IPS-18a (cell line): ENCODE data around the gene THSD7B.
A peak's percentile ranks its signal among the peaks of the same experiment; 100 is the strongest.

Source experiments
- H3K27ac ChIP-seq: one replicate; pipeline ENCODE4 v1.5.1; 2013; ENCODE audit warnings: low read length
- H3K27me3 ChIP-seq: one replicate; pipeline ENCODE4 v1.6.1; 2013; ENCODE audit warnings: mild to moderate bottlenecking, low read length; ENCODE audit not compliant: control insufficient read depth, insufficient read depth
- H3K36me3 ChIP-seq: one replicate; pipeline ENCODE4 v1.6.1; 2013; ENCODE audit warnings: low read depth, low read length; ENCODE audit not compliant: control insufficient read depth
- H3K4me1 ChIP-seq: one replicate; pipeline ENCODE4 v1.6.1; 2013; ENCODE audit warnings: low read depth, low read length; ENCODE audit not compliant: control insufficient read depth
- H3K4me3 ChIP-seq: one replicate; pipeline ENCODE4 v1.5.1; 2013; ENCODE audit warnings: low read length
- H3K9ac ChIP-seq: one replicate; pipeline ENCODE4 v1.6.1; 2013; ENCODE audit warnings: mild to moderate bottlenecking, low read length, moderate library complexity
- H3K9me3 ChIP-seq: one replicate; pipeline ENCODE4 v1.6.1; 2013; ENCODE audit warnings: low read depth, low read length; ENCODE audit not compliant: control insufficient read depth

Gene THSD7B

GRCh38 chr2:137206069-137206468, 440.7 kb downstream of the THSD7B start:
- Histone ChIP-seq H3K27ac (no peak overlapping the region), H3K9ac (no peak overlapping the region), H3K9me3 (no peaks in the 10 kb centered on the region), H3K4me3 (no peak overlapping the region), H3K36me3 (no peaks in the 10 kb centered on the region), H3K27me3 (no peaks in the 10 kb centered on the region), H3K4me1 (peaks cover 19% of the 10 kb centered on the region)

- Histone ChIP-seq H3K36me3 (no peaks in the 10 kb centered on the region), H3K27ac (no peak overlapping the region), H3K4me3 (peak overlapping the region; percentile 5), H3K4me1 (peaks cover 19% of the 10 kb centered on the region), H3K27me3 (no peaks in the 10 kb centered on the region), H3K9me3 (no peaks in the 10 kb centered on the region), H3K9ac (no peak overlapping the region)
These were observed 441.7 kb downstream of the THSD7B start for GRCh38 chr2:137207030-137207429.

GRCh38 chr2:137208431-137208891, 443.1 kb downstream of the THSD7B start:
- Histone ChIP-seq H3K27ac (no peak overlapping the region), H3K9me3 (no peaks in the 10 kb centered on the region), H3K4me3 (no peak overlapping the region), H3K27me3 (no peaks in the 10 kb centered on the region), H3K9ac (no peak overlapping the region), H3K36me3 (no peaks in the 10 kb centered on the region), H3K4me1 (peaks cover 19% of the 10 kb centered on the region)

GRCh38 chr2:137210039-137210438, 444.7 kb downstream of the THSD7B start:
- Histone ChIP-seq H3K27ac (no peak overlapping the region), H3K9ac (no peak overlapping the region), H3K27me3 (no peaks in the 10 kb centered on the region), H3K4me1 (peaks cover 19% of the 10 kb centered on the region), H3K36me3 (no peaks in the 10 kb centered on the region), H3K9me3 (no peaks in the 10 kb centered on the region), H3K4me3 (no peak overlapping the region)

GRCh38 chr2:137211761-137212160, 446.4 kb downstream of the THSD7B start:
- H3K9me3 ChIP-seq = no peaks in the 10 kb centered on the region
- H3K9ac ChIP-seq = no peak overlapping the region
- no peak overlapping the region for H3K27ac ChIP-seq
- no peaks in the 10 kb centered on the region for H3K36me3 ChIP-seq
- H3K27me3 ChIP-seq = no peaks in the 10 kb centered on the region
- H3K4me1 ChIP-seq = peaks cover 11% of the 10 kb centered on the region
- H3K4me3 ChIP-seq = no peak overlapping the region

- Histone ChIP-seq H3K4me1 (peaks cover 5% of the 10 kb centered on the region), H3K36me3 (no peaks in the 10 kb centered on the region), H3K9ac (no peak overlapping the region), H3K4me3 (no peak overlapping the region), H3K9me3 (no peaks in the 10 kb centered on the region), H3K27me3 (no peaks in the 10 kb centered on the region), H3K27ac (no peak overlapping the region)
These were observed 455.2 kb downstream of the THSD7B start for GRCh38 chr2:137220438-137220993.

GRCh38 chr2:137221797-137222492, 456.6 kb downstream of the THSD7B start:
- Histone ChIP-seq H3K9me3 (no peaks in the 10 kb centered on the region), H3K9ac (no peak overlapping the region), H3K27ac (no peak overlapping the region), H3K4me3 (no peak overlapping the region), H3K36me3 (no peaks in the 10 kb centered on the region), H3K27me3 (no peaks in the 10 kb centered on the region), H3K4me1 (peaks cover 5% of the 10 kb centered on the region)

GRCh38 chr2:137223722-137224121, 458.4 kb downstream of the THSD7B start:
- Histone ChIP-seq H3K9ac (no peak overlapping the region), H3K36me3 (no peaks in the 10 kb centered on the region), H3K4me1 (peaks cover 5% of the 10 kb centered on the region), H3K9me3 (no peaks in the 10 kb centered on the region), H3K27ac (no peak overlapping the region), H3K27me3 (no peaks in the 10 kb centered on the region), H3K4me3 (no peak overlapping the region)

GRCh38 chr2:137228566-137228965, 463.2 kb downstream of the THSD7B start:
- no peak overlapping the region for H3K9ac ChIP-seq
- H3K9me3 ChIP-seq = no peaks in the 10 kb centered on the region
- no peak overlapping the region for H3K27ac ChIP-seq
- no peaks in the 10 kb centered on the region for H3K36me3 ChIP-seq
- no peaks in the 10 kb centered on the region for H3K4me1 ChIP-seq
- no peaks in the 10 kb centered on the region for H3K27me3 ChIP-seq
- H3K4me3 ChIP-seq = no peak overlapping the region

GRCh38 chr2:137229834-137230233, 464.5 kb downstream of the THSD7B start:
- no peaks in the 10 kb centered on the region for H3K36me3 ChIP-seq
- no peak overlapping the region for H3K4me3 ChIP-seq
- no peak overlapping the region for H3K27ac ChIP-seq
- no peaks in the 10 kb centered on the region for H3K4me1 ChIP-seq
- no peak overlapping the region for H3K9ac ChIP-seq
- no peaks in the 10 kb centered on the region for H3K27me3 ChIP-seq
- no peaks in the 10 kb centered on the region for H3K9me3 ChIP-seq

- Histone ChIP-seq H3K27ac (no peak overlapping the region), H3K36me3 (no peaks in the 10 kb centered on the region), H3K4me1 (no peaks in the 10 kb centered on the region), H3K9me3 (no peaks in the 10 kb centered on the region), H3K27me3 (no peaks in the 10 kb centered on the region), H3K9ac (no peak overlapping the region), H3K4me3 (no peak overlapping the region)
These were observed 466.3 kb downstream of the THSD7B start for GRCh38 chr2:137231628-137232027.

GRCh38 chr2:137232076-137232475, 466.7 kb downstream of the THSD7B start:
- H3K36me3 ChIP-seq = no peaks in the 10 kb centered on the region
- no peak overlapping the region for H3K9ac ChIP-seq
- no peak overlapping the region for H3K27ac ChIP-seq
- no peaks in the 10 kb centered on the region for H3K27me3 ChIP-seq
- no peaks in the 10 kb centered on the region for H3K9me3 ChIP-seq
- H3K4me1 ChIP-seq = no peaks in the 10 kb centered on the region
- H3K4me3 ChIP-seq = no peak overlapping the region
